ENCODE results near the gene IGSF11. TPM values are rescaled to one million over a fixed set of nuclear protein-coding genes. Genes with fewer than 3 reads are reported as not detected.

IGSF11 gene
- total RNA-seq, 2 donors from 2014 or later = 1.6 to 6.5 TPM

DNA sequence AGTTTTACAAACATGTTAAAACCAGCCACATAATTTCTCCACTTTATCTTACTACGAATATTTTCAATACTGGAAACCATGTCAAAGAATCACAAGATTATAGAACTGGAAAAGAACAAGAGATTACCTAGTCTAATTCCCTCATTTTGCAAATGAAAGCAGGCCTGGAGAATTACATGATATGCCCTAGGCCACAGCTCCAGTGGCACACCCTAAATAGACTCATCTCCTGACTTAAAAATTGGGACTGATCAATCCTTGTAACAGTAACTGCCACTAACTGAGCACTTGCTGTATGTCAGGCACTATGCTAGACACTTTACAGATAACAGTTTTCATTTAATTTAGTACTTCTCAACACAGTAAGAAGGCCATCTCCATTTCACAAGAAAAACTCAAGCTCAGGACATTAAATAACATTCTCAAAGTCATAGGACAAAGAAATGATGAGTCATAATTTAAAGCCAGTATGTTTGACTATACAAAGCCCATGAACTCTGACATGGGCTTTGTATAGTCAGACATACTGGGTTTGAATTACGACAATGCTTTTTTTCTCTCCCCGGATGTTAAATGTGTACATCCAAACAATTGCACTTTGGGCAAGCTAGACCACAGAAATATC is 9.4 kb downstream of the IGSF11 start:
- DNase-seq (ENCODE audit: low spot score) = no peak
- TF ChIP-seq, protein P1, sequence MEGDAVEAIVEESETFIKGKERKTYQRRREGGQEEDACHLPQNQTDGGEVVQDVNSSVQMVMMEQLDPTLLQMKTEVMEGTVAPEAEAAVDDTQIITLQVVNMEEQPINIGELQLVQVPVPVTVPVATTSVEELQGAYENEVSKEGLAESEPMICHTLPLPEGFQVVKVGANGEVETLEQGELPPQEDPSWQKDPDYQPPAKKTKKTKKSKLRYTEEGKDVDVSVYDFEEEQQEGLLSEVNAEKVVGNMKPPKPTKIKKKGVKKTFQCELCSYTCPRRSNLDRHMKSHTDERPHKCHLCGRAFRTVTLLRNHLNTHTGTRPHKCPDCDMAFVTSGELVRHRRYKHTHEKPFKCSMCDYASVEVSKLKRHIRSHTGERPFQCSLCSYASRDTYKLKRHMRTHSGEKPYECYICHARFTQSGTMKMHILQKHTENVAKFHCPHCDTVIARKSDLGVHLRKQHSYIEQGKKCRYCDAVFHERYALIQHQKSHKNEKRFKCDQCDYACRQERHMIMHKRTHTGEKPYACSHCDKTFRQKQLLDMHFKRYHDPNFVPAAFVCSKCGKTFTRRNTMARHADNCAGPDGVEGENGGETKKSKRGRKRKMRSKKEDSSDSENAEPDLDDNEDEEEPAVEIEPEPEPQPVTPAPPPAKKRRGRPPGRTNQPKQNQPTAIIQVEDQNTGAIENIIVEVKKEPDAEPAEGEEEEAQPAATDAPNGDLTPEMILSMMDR (IDR thresholded peaks at IDR 0.05) = no peak
- no peaks in the 10 kb centered on the region for H3K27me3 ChIP-seq
- no peak overlapping the region for H3K4me3 ChIP-seq
- H3K4me1 ChIP-seq = no peaks in the 10 kb centered on the region
- no peaks in the 10 kb centered on the region for H3K36me3 ChIP-seq
- no peaks in the 10 kb centered on the region for H3K9me3 ChIP-seq
- no peak overlapping the region for H3K27ac ChIP-seq

DNA sequence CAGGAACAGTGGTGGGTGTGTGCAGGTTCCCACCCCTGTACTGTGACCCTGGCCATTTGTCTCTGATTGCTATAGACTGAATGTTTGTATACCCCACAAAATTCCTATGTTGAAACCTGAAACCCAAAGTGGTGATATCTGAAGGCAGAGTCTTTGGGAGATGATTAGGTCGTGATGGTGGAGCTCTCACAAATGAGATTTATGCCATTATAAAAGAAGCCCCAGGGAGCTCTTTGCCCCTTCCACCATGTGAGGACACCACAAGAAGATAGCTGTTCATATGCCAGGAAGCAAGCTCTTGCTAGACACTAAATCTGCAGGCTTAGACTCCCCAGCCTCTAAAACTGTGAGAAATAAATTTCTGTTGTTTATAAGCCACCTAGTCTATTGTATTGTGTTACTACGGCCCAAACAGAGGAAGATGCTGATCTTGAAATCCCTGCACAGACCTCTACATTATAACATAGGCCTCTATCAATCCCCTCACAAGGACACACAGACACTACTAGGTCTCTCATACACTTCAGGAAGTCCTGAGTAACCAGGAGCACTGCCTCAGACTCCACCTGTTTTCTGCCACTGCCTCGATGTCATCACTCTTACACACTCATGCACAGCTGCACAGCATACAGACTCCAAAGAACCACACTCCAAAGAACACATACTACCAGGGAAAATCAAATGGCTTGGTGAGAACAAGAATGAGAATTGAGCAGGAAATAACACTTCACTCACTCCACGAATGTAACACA is 14.7 kb downstream of the IGSF11 start:
- TF ChIP-seq, protein P1 (IDR thresholded peaks at IDR 0.05) = no peak

DNA sequence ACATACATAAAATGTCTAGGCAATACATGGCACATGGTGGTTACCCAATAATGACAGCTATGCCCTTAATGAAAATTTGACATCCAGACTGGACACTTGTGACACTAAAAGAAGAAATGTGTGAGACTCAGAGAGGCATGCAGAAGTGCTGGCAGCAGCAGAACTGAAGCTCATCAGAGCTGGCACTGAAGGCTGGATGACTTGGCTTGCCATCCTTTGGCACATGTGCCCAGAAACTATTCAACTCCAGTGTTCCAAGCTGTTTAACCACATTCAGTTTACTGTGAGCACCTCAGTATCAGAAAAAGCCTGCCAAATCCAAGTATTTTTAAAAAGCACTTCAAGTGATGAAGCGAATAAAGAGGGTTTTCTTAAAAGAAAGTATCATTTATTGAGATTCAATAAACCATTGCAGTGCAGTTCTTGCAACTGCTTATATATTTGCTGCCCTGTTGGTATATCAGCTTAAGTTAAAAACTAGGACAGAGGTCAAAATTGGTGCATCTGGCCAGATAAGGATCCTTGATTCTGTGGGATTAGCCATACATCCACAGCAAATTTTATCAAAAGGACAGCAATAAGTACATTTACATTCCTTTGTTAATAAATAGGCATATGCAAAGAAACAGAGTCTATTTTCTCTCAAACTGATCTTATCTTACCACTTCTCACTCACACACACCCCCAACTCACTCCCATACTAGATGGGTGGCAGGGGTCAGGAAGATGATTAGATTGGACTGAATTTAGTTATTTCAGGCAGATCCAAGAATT is 15.8 kb downstream of the IGSF11 start:
- Histone ChIP-seq H3K4me3 (no peak overlapping the region), H3K27ac (peak overlapping the region; percentile 17 to 34), H3K9me3 (no peaks in the 10 kb centered on the region), H3K27me3 (no peaks in the 10 kb centered on the region), H3K4me1 (peaks cover 0 to 8% of the 10 kb centered on the region in 2 donors), H3K36me3 (no peaks in the 10 kb centered on the region)
- TF ChIP-seq, protein P1 (IDR thresholded peaks at IDR 0.05) = no peak
- DNase-seq (ENCODE audit: low spot score) = no peak

More for the DNA sequence above, 14.7 kb downstream of the IGSF11 start:
- Histone ChIP-seq H3K9me3 (no peaks in the 10 kb centered on the region), H3K36me3 (no peaks in the 10 kb centered on the region), H3K27ac (no peak overlapping the region), H3K27me3 (no peaks in the 10 kb centered on the region), H3K4me1 (peaks cover 0 to 8% of the 10 kb centered on the region in 2 donors), H3K4me3 (no peak overlapping the region)
- no peak for DNase-seq (ENCODE audit: low spot score)

DNA sequence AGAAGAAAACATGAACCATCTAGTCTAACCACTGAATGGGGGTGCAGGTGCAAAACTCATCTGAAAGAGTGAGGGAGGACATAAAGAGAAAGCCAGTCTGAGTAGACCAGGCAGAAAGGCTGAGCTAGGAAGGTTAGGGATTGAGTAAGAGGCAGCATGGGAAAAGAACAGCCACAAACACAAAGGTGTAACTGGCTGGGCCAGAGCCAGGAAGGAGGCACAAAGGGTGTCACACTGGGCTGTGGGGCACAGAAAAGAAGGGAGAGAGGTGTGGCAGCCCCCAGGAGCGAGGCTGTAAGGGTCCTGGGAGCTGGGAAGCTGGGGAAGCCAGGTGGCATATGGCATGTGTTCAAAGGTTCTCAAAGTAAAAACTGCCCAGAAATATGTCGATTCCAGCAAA is 18.7 kb downstream of the IGSF11 start:
- H3K4me3 ChIP-seq = no peak overlapping the region
- peaks cover 0 to 8% of the 10 kb centered on the region in 2 donors for H3K4me1 ChIP-seq
- TF ChIP-seq, protein P1 (IDR thresholded peaks at IDR 0.05) = no peak
- H3K36me3 ChIP-seq = no peaks in the 10 kb centered on the region
- no peaks in the 10 kb centered on the region for H3K9me3 ChIP-seq
- no peak overlapping the region for H3K27ac ChIP-seq
- no peak for DNase-seq (ENCODE audit: low spot score)
- no peaks in the 10 kb centered on the region for H3K27me3 ChIP-seq

DNA sequence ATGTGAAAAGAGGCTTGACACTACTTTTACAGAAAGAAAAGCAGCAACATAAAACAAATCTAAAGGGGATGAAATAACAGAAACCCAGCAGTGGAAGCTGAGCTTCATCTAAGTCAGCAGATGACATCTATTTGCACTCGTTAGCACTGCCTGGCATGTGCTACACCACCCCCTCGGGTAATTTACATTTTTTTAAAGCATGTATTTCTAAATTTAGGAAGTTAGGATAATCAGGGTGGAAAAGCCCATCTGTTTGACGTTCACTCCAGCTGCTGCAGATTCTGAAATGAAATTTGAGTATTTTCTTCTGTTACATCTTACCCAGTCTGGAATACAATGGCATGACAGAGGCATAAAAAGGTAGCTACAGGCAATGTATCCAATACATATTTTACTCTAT is 20.7 kb downstream of the IGSF11 start:
- TF ChIP-seq, protein P1 (IDR thresholded peaks at IDR 0.05) = no peak
- Histone ChIP-seq H3K4me1 (no peaks in the 10 kb centered on the region), H3K9me3 (no peaks in the 10 kb centered on the region), H3K36me3 (no peaks in the 10 kb centered on the region), H3K27ac (no peak overlapping the region), H3K4me3 (no peak overlapping the region), H3K27me3 (no peaks in the 10 kb centered on the region)
- no peak for DNase-seq (ENCODE audit: low spot score)

Measured in right atrium auricular region (tissue), 2 donors.